MM.1S (cell line): ENCODE results near the gene KRTAP19-7.

Experiments
- DNase-seq: peaks from one replicate; pipeline ENCODE4 v3.0.0-alpha.2; 2015
- H2AFZ ChIP-seq: fragments of 300-600 bp; sonication (generic); 2 replicates; pipeline ENCODE4 v1.6.0; 2016; ENCODE audit warnings: antibody characterized with exemption, low read length
- H3F3A ChIP-seq: fragments of 300-600 bp; sonication (generic); 2 replicates; pipeline ENCODE4 v1.6.1; 2016; ENCODE audit warnings: mild to moderate bottlenecking, antibody characterized with exemption, low read length, moderate library complexity, mixed read lengths; ENCODE audit not compliant: insufficient read depth
- H3K27ac ChIP-seq: fragments of 300-600 bp; sonication (generic); 2 replicates; pipeline ENCODE4 v1.5.1; 2016; ENCODE audit warnings: mild to moderate bottlenecking, low read length
- H3K27me3 ChIP-seq: fragments of 300-600 bp; sonication (generic); replicated peaks from 2 replicates; pipeline ENCODE4 v1.6.0; 2016; ENCODE audit warnings: low read length; ENCODE audit not compliant: insufficient read depth
- H3K36me3 ChIP-seq: fragments of 300-600 bp; sonication (generic); replicated peaks from 2 replicates; pipeline ENCODE4 v1.6.1; 2016; ENCODE audit warnings: mild to moderate bottlenecking, low read length, mixed read lengths; ENCODE audit not compliant: insufficient read depth
- H3K4me1 ChIP-seq: fragments of 300-600 bp; sonication (generic); 2 replicates; pipeline ENCODE4 v1.6.1; 2016; ENCODE audit warnings: low read length, mixed read lengths
- H3K4me2 ChIP-seq: fragments of 300-600 bp; sonication (generic); 2 replicates; pipeline ENCODE4 v1.6.0; 2016; ENCODE audit warnings: low read depth, low read length
- H3K4me3 ChIP-seq: fragments of 300-600 bp; sonication (generic); 2 replicates; pipeline ENCODE4 v1.5.1; 2016; ENCODE audit warnings: low read length, mixed read lengths
- H3K79me2 ChIP-seq: fragments of 300-600 bp; sonication (generic); 2 replicates; pipeline ENCODE4 v1.6.1; 2016; ENCODE audit warnings: mixed run types, low read length, mixed read lengths
- H3K9ac ChIP-seq: fragments of 300-600 bp; sonication (generic); 2 replicates; pipeline ENCODE4 v1.6.1; 2016; ENCODE audit warnings: low read length, mixed read lengths
- H3K9me2 ChIP-seq: fragments of 300-600 bp; sonication (generic); replicated peaks from 2 replicates; pipeline ENCODE4 v1.6.1; 2016; ENCODE audit warnings: mild to moderate bottlenecking, low read length, mixed read lengths; ENCODE audit not compliant: insufficient read depth
- H3K9me3 ChIP-seq: fragments of 300-600 bp; sonication (generic); replicated peaks from 2 replicates; pipeline ENCODE4 v1.6.1; 2016; ENCODE audit warnings: mild to moderate bottlenecking, low read length, mixed read lengths; ENCODE audit not compliant: insufficient read depth
- H4K20me1 ChIP-seq: fragments of 300-600 bp; sonication (generic); 2 replicates; pipeline ENCODE4 v1.6.1; 2016; ENCODE audit warnings: mild to moderate bottlenecking, low read length, moderate library complexity, mixed read lengths; ENCODE audit not compliant: insufficient read depth
- EZH2 ChIP-seq: fragments of 300-600 bp; sonication (generic); optimal IDR thresholded peaks from 2 replicates; pipeline ENCODE3; 2017; ENCODE audit warnings: low read depth, mild to moderate bottlenecking, antibody characterized with exemption, low read length, mixed read lengths
- EZH2phosphoT487 ChIP-seq: fragments of 300-600 bp; sonication (generic); IDR thresholded peaks from 2 replicates; pipeline ENCODE4 v1.6.1; 2018; ENCODE audit warnings: antibody characterized with exemption, low read length
- TF ChIP-seq, protein P1 (sequence below): fragments of 300-600 bp; sonication (generic); IDR thresholded peaks from 2 replicates; pipeline ENCODE4 v1.5.1; 2016; ENCODE audit warnings: antibody characterized with exemption, low read length, mixed read lengths

Gene KRTAP19-7

DNA sequence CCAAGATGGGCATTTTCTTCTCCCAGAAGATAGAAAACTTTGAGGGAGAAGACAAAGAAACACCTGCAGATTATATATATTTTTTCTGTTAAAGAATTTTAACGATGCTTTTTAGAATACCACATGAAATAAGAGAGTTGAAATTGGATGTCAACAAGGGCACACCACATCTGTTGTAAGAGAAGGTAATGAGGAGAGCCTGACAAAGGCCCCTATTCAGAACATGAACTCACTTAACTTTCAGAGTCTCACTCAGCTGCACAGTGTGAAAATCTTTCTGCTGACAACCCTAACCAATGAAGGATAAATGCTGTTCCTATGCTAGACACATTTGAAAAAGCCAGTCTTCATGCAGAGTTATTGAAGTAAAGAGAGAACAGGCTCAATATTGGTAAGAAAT, 21.8 kb upstream of the KRTAP19-7 start:
- TF ChIP-seq EZH2 = no peak
- Histone ChIP-seq H3K27me3 (no peaks in the 10 kb centered on the region), H3K9me2 (no peaks in the 10 kb centered on the region), H3F3A (no peaks in the 10 kb centered on the region), H3K4me3 (no peak overlapping the region), H3K79me2 (no peaks in the 10 kb centered on the region), H3K9me3 (no peaks in the 10 kb centered on the region), H3K4me2 (no peak overlapping the region), H3K4me1 (no peaks in the 10 kb centered on the region), H3K27ac (no peak overlapping the region), H3K9ac (no peak overlapping the region), H3K36me3 (no peaks in the 10 kb centered on the region), H2AFZ (no peak overlapping the region), H4K20me1 (no peaks in the 10 kb centered on the region)
- DNase-seq = no peak

DNA sequence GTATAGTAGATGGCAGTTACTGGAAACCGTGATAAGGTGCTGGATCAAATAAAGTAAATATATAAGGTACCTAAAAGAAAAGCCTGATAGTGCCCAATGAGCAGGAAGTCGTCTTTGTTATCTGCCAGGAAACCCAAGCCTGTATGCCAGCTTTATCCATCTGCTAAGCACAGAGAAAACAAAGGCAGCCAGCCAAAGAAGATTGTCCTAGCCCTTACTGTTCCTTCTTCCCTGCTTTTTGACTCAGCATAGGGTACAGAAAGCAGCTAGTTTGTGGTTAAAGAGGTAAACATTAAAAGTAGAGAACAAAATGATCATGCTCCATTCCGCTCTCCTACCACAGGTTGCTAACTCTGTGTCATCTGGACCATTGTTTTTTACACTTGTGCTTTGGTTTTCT, 19.0 kb upstream of the KRTAP19-7 start:
- DNase-seq = no peak
- Histone ChIP-seq H4K20me1 (no peaks in the 10 kb centered on the region), H3K4me2 (no peak overlapping the region), H3K4me1 (no peaks in the 10 kb centered on the region), H3F3A (no peaks in the 10 kb centered on the region), H3K9ac (no peak overlapping the region), H3K79me2 (no peaks in the 10 kb centered on the region), H3K27ac (no peak overlapping the region), H3K9me2 (no peaks in the 10 kb centered on the region), H3K9me3 (no peaks in the 10 kb centered on the region), H3K36me3 (no peaks in the 10 kb centered on the region), H2AFZ (no peak overlapping the region), H3K4me3 (no peak overlapping the region), H3K27me3 (no peaks in the 10 kb centered on the region)
- TF ChIP-seq EZH2phosphoT487 (no peak), EZH2 (no peak)
- TF ChIP-seq, protein P1, sequence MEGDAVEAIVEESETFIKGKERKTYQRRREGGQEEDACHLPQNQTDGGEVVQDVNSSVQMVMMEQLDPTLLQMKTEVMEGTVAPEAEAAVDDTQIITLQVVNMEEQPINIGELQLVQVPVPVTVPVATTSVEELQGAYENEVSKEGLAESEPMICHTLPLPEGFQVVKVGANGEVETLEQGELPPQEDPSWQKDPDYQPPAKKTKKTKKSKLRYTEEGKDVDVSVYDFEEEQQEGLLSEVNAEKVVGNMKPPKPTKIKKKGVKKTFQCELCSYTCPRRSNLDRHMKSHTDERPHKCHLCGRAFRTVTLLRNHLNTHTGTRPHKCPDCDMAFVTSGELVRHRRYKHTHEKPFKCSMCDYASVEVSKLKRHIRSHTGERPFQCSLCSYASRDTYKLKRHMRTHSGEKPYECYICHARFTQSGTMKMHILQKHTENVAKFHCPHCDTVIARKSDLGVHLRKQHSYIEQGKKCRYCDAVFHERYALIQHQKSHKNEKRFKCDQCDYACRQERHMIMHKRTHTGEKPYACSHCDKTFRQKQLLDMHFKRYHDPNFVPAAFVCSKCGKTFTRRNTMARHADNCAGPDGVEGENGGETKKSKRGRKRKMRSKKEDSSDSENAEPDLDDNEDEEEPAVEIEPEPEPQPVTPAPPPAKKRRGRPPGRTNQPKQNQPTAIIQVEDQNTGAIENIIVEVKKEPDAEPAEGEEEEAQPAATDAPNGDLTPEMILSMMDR = no peak

GRCh38 chr21:30579346-30579745, 18.2 kb upstream of the KRTAP19-7 start:
- Histone ChIP-seq H3K27ac (no peak overlapping the region), H3K79me2 (no peaks in the 10 kb centered on the region), H4K20me1 (no peaks in the 10 kb centered on the region), H3K4me3 (no peak overlapping the region), H3F3A (no peaks in the 10 kb centered on the region), H3K27me3 (no peaks in the 10 kb centered on the region), H3K4me2 (no peak overlapping the region), H3K9me2 (no peaks in the 10 kb centered on the region), H2AFZ (no peak overlapping the region), H3K36me3 (no peaks in the 10 kb centered on the region), H3K9ac (no peak overlapping the region), H3K9me3 (no peaks in the 10 kb centered on the region), H3K4me1 (no peaks in the 10 kb centered on the region)
- no peak for DNase-seq
- TF ChIP-seq EZH2phosphoT487 = no peak
- no peak for TF ChIP-seq EZH2
- TF ChIP-seq, protein P1 = no peak

DNA sequence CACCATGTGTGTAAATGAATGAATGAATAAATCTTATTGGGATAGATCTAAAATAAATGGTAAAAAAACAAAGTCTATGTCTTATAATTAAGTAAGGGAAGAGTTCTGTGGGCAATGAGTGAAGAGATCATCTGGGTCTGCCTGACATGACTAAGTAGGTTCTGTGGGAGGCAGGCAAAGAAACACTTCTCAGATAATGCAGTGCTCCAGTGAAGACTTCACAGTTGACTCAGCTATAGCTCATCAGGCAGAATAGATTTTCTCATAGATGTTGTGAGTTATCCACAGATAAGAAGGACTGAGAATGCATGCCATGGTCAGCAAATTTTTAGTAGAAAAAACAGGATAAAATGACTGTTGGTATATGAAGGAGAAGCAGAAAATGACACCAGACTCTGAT, 16.7 kb upstream of the KRTAP19-7 start:
- no peaks in the 10 kb centered on the region for H3K9me2 ChIP-seq
- TF ChIP-seq, protein P1 = no peak
- TF ChIP-seq EZH2 (no peak), EZH2phosphoT487 (no peak)
- H3K9me3 ChIP-seq = no peaks in the 10 kb centered on the region
- H3K36me3 ChIP-seq = no peaks in the 10 kb centered on the region
- H3K27me3 ChIP-seq = no peaks in the 10 kb centered on the region
- no peak overlapping the region for H3K27ac ChIP-seq
- no peak for DNase-seq
- H4K20me1 ChIP-seq = no peaks in the 10 kb centered on the region
- no peak overlapping the region for H3K4me3 ChIP-seq
- no peak overlapping the region for H2AFZ ChIP-seq
- no peaks in the 10 kb centered on the region for H3K4me1 ChIP-seq
- no peak overlapping the region for H3K9ac ChIP-seq
- no peaks in the 10 kb centered on the region for H3F3A ChIP-seq
- H3K4me2 ChIP-seq = no peak overlapping the region
- no peaks in the 10 kb centered on the region for H3K79me2 ChIP-seq
